Measurements from ENCODE around the gene SMG6. TPM values are rescaled to one million over a fixed set of nuclear protein-coding genes. Genes with fewer than 3 reads are reported as not detected.

The SMG6 gene
- polyA plus RNA-seq, 1 of the 3 experiments (the other 2 are of a cell fraction), result 15.7 TPM

DNA sequence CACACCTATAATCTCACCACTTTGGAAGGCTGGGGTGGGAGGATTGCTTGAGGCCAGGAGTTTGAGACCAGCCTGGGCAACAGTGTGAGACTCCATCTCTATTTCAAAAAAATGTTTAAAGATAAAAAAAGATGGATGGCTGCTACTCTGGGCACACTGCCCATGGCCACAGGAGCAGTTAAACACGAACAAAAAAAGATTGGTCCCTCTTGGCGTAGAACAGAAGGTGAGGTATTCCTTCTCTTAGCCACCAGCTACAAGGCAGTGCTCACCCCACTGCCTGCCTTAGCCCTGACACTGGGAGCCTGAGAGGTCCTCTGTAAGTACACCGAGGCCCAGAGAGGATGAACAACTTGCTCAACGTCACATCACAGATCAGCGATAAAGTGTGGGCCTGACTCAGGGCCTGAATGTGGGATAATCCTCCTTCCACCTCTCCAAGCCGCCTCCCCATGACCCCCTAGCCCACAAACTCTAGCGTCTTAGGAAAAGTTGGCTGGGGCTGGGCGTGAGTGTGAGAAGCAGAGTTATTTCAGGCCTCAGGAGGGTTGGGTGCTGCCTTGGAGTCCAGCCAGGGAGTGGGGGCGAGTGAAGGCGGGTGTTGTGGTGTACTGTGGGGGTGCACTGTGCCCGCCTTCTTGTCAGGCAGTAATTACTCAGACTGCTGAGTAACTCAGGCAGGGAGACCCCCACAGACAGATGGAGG, 275.9 kb downstream of the SMG6 start:
- POLR2A ChIA-PET, result no interaction called here

More for the DNA sequence above, 275.9 kb downstream of the SMG6 start:
- Histone ChIP-seq H3K4me2 (no peak overlapping the region), H4K20me1 (ENCODE audit: insufficient read depth) (no peaks in the 10 kb centered on the region), H3K9me3 (no peaks in the 10 kb centered on the region), H2AFZ (ENCODE audit: low read depth) (no peak overlapping the region), H3K4me3 (ENCODE audit: low read depth in 2 of 2, low read length in 1 of 2) (no peak overlapping the region), H3K9me2 (no peaks in the 10 kb centered on the region), H3K27ac (ENCODE audit: low read depth in 2 of 2, low read length in 1 of 2) (no peak overlapping the region), H3K27me3 (ENCODE audit: insufficient read depth) (peaks cover 24% of the 10 kb centered on the region), H3K9ac (no peak overlapping the region), H3K4me1 (ENCODE audit: control insufficient read depth in 1 of 2, insufficient read depth in 2 of 2, low read depth in 1 of 2, low read length in 1 of 2) (peaks cover 5 to 16% of the 10 kb centered on the region in 2 experiments; a peak in 2 of 4 replicates), H3K79me2 (ENCODE audit: insufficient read depth) (peaks cover 18% of the 10 kb centered on the region), H3K36me3 (replicated peaks in 1 of 2; ENCODE audit: control insufficient read depth in 1 of 2, insufficient read depth in 2 of 2, low read length in 1 of 2) (no peaks in the 10 kb centered on the region), H3F3A (replicated peaks; ENCODE audit: insufficient read depth) (no peaks in the 10 kb centered on the region)
- TF ChIP-seq YY1 (IDR thresholded peaks at IDR 0.05; ENCODE audit: low read depth) (no peak), GATA2 (CRISPR knock-in tag; IDR thresholded peaks at IDR 0.05) (no peak), POLR2AphosphoS5 (IDR thresholded peaks at IDR 0.05; ENCODE audit: low read depth, low read length) (no peak), MAX (IDR thresholded peaks at IDR 0.05; ENCODE audit: low read depth) (no peak), FOXM1 (IDR thresholded peaks at IDR 0.05; ENCODE audit: low read depth) (no peak), SIN3A (IDR thresholded peaks at IDR 0.05; ENCODE audit: borderline replicate concordance, low read depth, low read length) (no peak), RCOR1 (IDR thresholded peaks at IDR 0.05; ENCODE audit: low read length) (no peak), GABPA (IDR thresholded peaks at IDR 0.05; ENCODE audit: low read depth) (no peak), TCF12 (IDR thresholded peaks at IDR 0.05) (no peak), NRF1 (IDR thresholded peaks at IDR 0.05; ENCODE audit: low read depth, low read length) (no peak), ZBTB33 (IDR thresholded peaks at IDR 0.05; ENCODE audit: borderline replicate concordance, low read depth) (no peak), RXRA (IDR thresholded peaks at IDR 0.05; ENCODE audit: borderline replicate concordance, low read depth) (no peak), TEAD4 (IDR thresholded peaks at IDR 0.05; ENCODE audit: borderline replicate concordance, insufficient read depth) (no peak), PBX3 (IDR thresholded peaks at IDR 0.05) (no peak), MXI1 (IDR thresholded peaks at IDR 0.05; ENCODE audit: low read depth, low read length) (no peak), NFIC (IDR thresholded peaks at IDR 0.05; ENCODE audit: borderline replicate concordance) (no peak)
- TF ChIP-seq, protein P1, sequence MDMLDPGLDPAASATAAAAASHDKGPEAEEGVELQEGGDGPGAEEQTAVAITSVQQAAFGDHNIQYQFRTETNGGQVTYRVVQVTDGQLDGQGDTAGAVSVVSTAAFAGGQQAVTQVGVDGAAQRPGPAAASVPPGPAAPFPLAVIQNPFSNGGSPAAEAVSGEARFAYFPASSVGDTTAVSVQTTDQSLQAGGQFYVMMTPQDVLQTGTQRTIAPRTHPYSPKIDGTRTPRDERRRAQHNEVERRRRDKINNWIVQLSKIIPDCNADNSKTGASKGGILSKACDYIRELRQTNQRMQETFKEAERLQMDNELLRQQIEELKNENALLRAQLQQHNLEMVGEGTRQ (IDR thresholded peaks at IDR 0.05; ENCODE audit: borderline replicate concordance, low read depth, low read length), result no peak
- TF ChIP-seq, protein P2, sequence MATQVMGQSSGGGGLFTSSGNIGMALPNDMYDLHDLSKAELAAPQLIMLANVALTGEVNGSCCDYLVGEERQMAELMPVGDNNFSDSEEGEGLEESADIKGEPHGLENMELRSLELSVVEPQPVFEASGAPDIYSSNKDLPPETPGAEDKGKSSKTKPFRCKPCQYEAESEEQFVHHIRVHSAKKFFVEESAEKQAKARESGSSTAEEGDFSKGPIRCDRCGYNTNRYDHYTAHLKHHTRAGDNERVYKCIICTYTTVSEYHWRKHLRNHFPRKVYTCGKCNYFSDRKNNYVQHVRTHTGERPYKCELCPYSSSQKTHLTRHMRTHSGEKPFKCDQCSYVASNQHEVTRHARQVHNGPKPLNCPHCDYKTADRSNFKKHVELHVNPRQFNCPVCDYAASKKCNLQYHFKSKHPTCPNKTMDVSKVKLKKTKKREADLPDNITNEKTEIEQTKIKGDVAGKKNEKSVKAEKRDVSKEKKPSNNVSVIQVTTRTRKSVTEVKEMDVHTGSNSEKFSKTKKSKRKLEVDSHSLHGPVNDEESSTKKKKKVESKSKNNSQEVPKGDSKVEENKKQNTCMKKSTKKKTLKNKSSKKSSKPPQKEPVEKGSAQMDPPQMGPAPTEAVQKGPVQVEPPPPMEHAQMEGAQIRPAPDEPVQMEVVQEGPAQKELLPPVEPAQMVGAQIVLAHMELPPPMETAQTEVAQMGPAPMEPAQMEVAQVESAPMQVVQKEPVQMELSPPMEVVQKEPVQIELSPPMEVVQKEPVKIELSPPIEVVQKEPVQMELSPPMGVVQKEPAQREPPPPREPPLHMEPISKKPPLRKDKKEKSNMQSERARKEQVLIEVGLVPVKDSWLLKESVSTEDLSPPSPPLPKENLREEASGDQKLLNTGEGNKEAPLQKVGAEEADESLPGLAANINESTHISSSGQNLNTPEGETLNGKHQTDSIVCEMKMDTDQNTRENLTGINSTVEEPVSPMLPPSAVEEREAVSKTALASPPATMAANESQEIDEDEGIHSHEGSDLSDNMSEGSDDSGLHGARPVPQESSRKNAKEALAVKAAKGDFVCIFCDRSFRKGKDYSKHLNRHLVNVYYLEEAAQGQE (IDR thresholded peaks at IDR 0.05; ENCODE audit: low read depth, low read length), result no peak
- TF ChIP-seq, protein P3, sequence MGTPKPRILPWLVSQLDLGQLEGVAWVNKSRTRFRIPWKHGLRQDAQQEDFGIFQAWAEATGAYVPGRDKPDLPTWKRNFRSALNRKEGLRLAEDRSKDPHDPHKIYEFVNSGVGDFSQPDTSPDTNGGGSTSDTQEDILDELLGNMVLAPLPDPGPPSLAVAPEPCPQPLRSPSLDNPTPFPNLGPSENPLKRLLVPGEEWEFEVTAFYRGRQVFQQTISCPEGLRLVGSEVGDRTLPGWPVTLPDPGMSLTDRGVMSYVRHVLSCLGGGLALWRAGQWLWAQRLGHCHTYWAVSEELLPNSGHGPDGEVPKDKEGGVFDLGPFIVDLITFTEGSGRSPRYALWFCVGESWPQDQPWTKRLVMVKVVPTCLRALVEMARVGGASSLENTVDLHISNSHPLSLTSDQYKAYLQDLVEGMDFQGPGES (IDR thresholded peaks at IDR 0.05; ENCODE audit: low read depth, low read length), result no peak
- TF ChIP-seq, protein P4, sequence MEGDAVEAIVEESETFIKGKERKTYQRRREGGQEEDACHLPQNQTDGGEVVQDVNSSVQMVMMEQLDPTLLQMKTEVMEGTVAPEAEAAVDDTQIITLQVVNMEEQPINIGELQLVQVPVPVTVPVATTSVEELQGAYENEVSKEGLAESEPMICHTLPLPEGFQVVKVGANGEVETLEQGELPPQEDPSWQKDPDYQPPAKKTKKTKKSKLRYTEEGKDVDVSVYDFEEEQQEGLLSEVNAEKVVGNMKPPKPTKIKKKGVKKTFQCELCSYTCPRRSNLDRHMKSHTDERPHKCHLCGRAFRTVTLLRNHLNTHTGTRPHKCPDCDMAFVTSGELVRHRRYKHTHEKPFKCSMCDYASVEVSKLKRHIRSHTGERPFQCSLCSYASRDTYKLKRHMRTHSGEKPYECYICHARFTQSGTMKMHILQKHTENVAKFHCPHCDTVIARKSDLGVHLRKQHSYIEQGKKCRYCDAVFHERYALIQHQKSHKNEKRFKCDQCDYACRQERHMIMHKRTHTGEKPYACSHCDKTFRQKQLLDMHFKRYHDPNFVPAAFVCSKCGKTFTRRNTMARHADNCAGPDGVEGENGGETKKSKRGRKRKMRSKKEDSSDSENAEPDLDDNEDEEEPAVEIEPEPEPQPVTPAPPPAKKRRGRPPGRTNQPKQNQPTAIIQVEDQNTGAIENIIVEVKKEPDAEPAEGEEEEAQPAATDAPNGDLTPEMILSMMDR (IDR thresholded peaks at IDR 0.05), result no peak
- WGBS (ENCODE audit: low lambda C conversion rate), result 66% methylated on average over 10 of the region's 11 CpGs
- CTCF ChIA-PET, result interaction anchor here (0.6 to 8.6 kb wide), 10 partner anchors 8 to 217 kb away, joined by 3 to 197 read pairs (median 16); no protein-coding TSS in a partner anchor
- DNase-seq, result no peak
